NCI-H146 treated with DMSO at 0.1 percent for 48 hours (cell line): ENCODE results near the gene LAPTM5.

Experiments used
- DNase-seq: peaks from one replicate; lab custom pipeline; 2025; ENCODE audit not compliant: unreplicated experiment; lab: John Stamatoyannopoulos, UW

LAPTM5 gene

GRCh38 chr1:30758121-30758688, 631 bp upstream of the LAPTM5 start:
- no peak for DNase-seq

GRCh38 chr1:30756545-30757351, 826 bp downstream of the LAPTM5 start:
- no peak for DNase-seq

GRCh38 chr1:30756206-30756544, 1.4 kb downstream of the LAPTM5 start:
- no peak for DNase-seq

GRCh38 chr1:30755746-30756145, 1.8 kb downstream of the LAPTM5 start:
- no peak for DNase-seq

GRCh38 chr1:30755334-30755733, 2.2 kb downstream of the LAPTM5 start:
- no peak for DNase-seq

- no peak for DNase-seq
These were observed 2.8 kb downstream of the LAPTM5 start for GRCh38 chr1:30754684-30755171.

GRCh38 chr1:30753660-30754123, 3.9 kb downstream of the LAPTM5 start:
- no peak for DNase-seq

- DNase-seq, result no peak
These were observed 4.5 kb downstream of the LAPTM5 start for GRCh38 chr1:30753118-30753517.

GRCh38 chr1:30752651-30752908, 5.0 kb downstream of the LAPTM5 start:
- DNase-seq, result no peak

GRCh38 chr1:30751830-30752650, 5.5 kb downstream of the LAPTM5 start:
- no peak for DNase-seq

- DNase-seq, result no peak
These were observed 6.8 kb downstream of the LAPTM5 start for GRCh38 chr1:30750731-30751291.

- DNase-seq, result no peak
These were observed 7.6 kb downstream of the LAPTM5 start for GRCh38 chr1:30749691-30750583.

GRCh38 chr1:30748699-30749401, 8.7 kb downstream of the LAPTM5 start:
- DNase-seq, result no peak

- DNase-seq, result no peak
These were observed 9.4 kb downstream of the LAPTM5 start for GRCh38 chr1:30748098-30748698.

- no peak for DNase-seq
These were observed 10.3 kb downstream of the LAPTM5 start for GRCh38 chr1:30747033-30748008.

- DNase-seq, result no peak
These were observed 11.2 kb downstream of the LAPTM5 start for GRCh38 chr1:30746212-30747032.

GRCh38 chr1:30745834-30746208, 11.8 kb downstream of the LAPTM5 start:
- no peak for DNase-seq
